ENCODE results near the gene GLOD4.

The GLOD4 gene

DNA sequence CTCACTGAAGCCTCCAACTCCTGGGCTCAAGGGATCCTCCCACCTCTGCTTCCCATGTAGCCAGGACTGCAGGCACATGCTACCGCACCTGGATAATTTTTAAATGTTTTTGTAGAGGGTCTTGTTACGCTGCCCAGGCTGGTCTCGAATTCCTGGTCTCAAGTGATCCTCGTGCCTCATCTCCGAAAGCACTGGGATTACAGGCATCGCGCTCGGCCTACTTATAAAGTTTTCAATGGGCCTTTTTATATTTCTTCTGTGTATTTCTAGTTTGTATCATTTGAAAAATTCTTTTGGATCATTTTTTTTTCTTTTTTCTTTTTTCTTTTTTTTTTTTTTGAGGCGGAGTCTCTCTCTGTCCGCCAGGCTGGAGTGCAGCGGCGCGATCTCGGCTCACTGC lies 57.0 kb downstream of the GLOD4 start:
- no peak for DNase-seq (ENCODE audit: low read depth in 1 of 2, low spot score in 1 of 2)
- no peak overlapping the region for H3K4me3 ChIP-seq (replicated peaks; ENCODE audit: insufficient read depth, low read length)
- H3K27me3 ChIP-seq (ENCODE audit: insufficient read depth, poor library complexity, severe bottlenecking) = no peaks in the 10 kb centered on the region
- no peak overlapping the region for H3K27ac ChIP-seq (replicated peaks)
- TF ChIP-seq, protein P1, sequence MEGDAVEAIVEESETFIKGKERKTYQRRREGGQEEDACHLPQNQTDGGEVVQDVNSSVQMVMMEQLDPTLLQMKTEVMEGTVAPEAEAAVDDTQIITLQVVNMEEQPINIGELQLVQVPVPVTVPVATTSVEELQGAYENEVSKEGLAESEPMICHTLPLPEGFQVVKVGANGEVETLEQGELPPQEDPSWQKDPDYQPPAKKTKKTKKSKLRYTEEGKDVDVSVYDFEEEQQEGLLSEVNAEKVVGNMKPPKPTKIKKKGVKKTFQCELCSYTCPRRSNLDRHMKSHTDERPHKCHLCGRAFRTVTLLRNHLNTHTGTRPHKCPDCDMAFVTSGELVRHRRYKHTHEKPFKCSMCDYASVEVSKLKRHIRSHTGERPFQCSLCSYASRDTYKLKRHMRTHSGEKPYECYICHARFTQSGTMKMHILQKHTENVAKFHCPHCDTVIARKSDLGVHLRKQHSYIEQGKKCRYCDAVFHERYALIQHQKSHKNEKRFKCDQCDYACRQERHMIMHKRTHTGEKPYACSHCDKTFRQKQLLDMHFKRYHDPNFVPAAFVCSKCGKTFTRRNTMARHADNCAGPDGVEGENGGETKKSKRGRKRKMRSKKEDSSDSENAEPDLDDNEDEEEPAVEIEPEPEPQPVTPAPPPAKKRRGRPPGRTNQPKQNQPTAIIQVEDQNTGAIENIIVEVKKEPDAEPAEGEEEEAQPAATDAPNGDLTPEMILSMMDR (IDR thresholded peaks at IDR 0.05; ENCODE audit: insufficient read depth, low read length) = no peak
- TF ChIP-seq REST (IDR thresholded peaks at IDR 0.05; ENCODE audit: insufficient replicate concordance, low read depth) (no peak), GABPA (IDR thresholded peaks at IDR 0.05; ENCODE audit: low read depth) (no peak), SPI1 (IDR thresholded peaks at IDR 0.05; ENCODE audit: borderline replicate concordance, low read depth) (no peak), POLR2AphosphoS5 (IDR thresholded peaks at IDR 0.05; ENCODE audit: low read depth) (no peak)

- Histone ChIP-seq H3K27ac (replicated peaks) (no peak overlapping the region), H3K4me3 (replicated peaks; ENCODE audit: insufficient read depth, low read length) (no peak overlapping the region), H3K27me3 (ENCODE audit: insufficient read depth, poor library complexity, severe bottlenecking) (no peaks in the 10 kb centered on the region)
- no peak for DNase-seq (ENCODE audit: low read depth in 1 of 2, low spot score in 1 of 2)
- TF ChIP-seq POLR2AphosphoS5 (IDR thresholded peaks at IDR 0.05; ENCODE audit: low read depth) (no peak), REST (IDR thresholded peaks at IDR 0.05; ENCODE audit: insufficient replicate concordance, low read depth) (no peak), GABPA (IDR thresholded peaks at IDR 0.05; ENCODE audit: low read depth) (no peak), SPI1 (IDR thresholded peaks at IDR 0.05; ENCODE audit: borderline replicate concordance, low read depth) (no peak)
- TF ChIP-seq, protein P1 (IDR thresholded peaks at IDR 0.05; ENCODE audit: insufficient read depth, low read length) = no peak
Measured at GRCh38 chr17:721540-721937, 60.5 kb downstream of the GLOD4 start.

- TF ChIP-seq, protein P1 (IDR thresholded peaks at IDR 0.05; ENCODE audit: insufficient read depth, low read length) = no peak
- no peak for TF ChIP-seq GABPA (IDR thresholded peaks at IDR 0.05; ENCODE audit: low read depth)
- no peak for TF ChIP-seq REST (IDR thresholded peaks at IDR 0.05; ENCODE audit: insufficient replicate concordance, low read depth)
- no peak for TF ChIP-seq SPI1 (IDR thresholded peaks at IDR 0.05; ENCODE audit: borderline replicate concordance, low read depth)
- TF ChIP-seq POLR2AphosphoS5 (IDR thresholded peaks at IDR 0.05; ENCODE audit: low read depth) = no peak
- no peak overlapping the region for H3K27ac ChIP-seq (replicated peaks)
- DNase-seq (ENCODE audit: low read depth in 1 of 2, low spot score in 1 of 2) = no peak
- no peak overlapping the region for H3K4me3 ChIP-seq (replicated peaks; ENCODE audit: insufficient read depth, low read length)
- no peaks in the 10 kb centered on the region for H3K27me3 ChIP-seq (ENCODE audit: insufficient read depth, poor library complexity, severe bottlenecking)
Measured at GRCh38 chr17:720706-721539, 61.2 kb downstream of the GLOD4 start.
